Stimulated activated naive CD8-positive, alpha-beta T cell treated with anti-CD3 and anti-CD28 coated beads, Interleukin-15, amount 100 ng/mL, for 72 hours (primary cell): ENCODE data around the gene SPOCK1.
A peak's percentile ranks its signal among the peaks of the same experiment; 100 is the strongest.

Experiments
- ATAC-seq: fragments of 150-1000 bp; cut with Tn5 transposase; 2 replicates; pipeline ENCODE4 v1.10.0; 2021; ENCODE audit warnings: mild to moderate bottlenecking, moderate library complexity
- DNase-seq, 2 donors: peaks; one replicate each; pipeline ENCODE4 v3.0.0; 2021 to 2022
- H3K27ac Mint-ChIP-seq, 2 donors: one replicate each; pipeline ENCODE4 v1.8.0; 2022; ENCODE audit warnings: mild to moderate bottlenecking in 2 of 2, mixed read lengths in 2 of 2, moderate library complexity in 2 of 2
- H3K27me3 Mint-ChIP-seq: one replicate; pipeline ENCODE4 v1.8.0; 2022; ENCODE audit warnings: mixed read lengths
- H3K4me1 Mint-ChIP-seq: one replicate; pipeline ENCODE4 v1.8.0; 2022; ENCODE audit warnings: mild to moderate bottlenecking, mixed read lengths
- H3K4me3 Mint-ChIP-seq, 2 donors: one replicate each; pipeline ENCODE4 v1.8.0; 2022; ENCODE audit warnings: mild to moderate bottlenecking in 2 of 2, mixed read lengths in 2 of 2, moderate library complexity in 1 of 2
- H3K9me3 Mint-ChIP-seq, 2 donors: one replicate each; pipeline ENCODE4 v1.8.0; 2022; ENCODE audit warnings: mixed read lengths in 2 of 2

Gene SPOCK1

GRCh38 chr5:137024044-137024443 lies 475.1 kb downstream of the SPOCK1 start:
- DNase-seq = no peak
- Mint-ChIP-seq H3K4me3 (no peak overlapping the region), H3K27ac (no peak overlapping the region), H3K4me1 (no peaks in the 10 kb centered on the region), H3K9me3 (no peaks in the 10 kb centered on the region), H3K27me3 (no peaks in the 10 kb centered on the region)
- no peak for ATAC-seq

- no peak for ATAC-seq
- H3K4me3 Mint-ChIP-seq = no peak overlapping the region
Observed at GRCh38 chr5:137023371-137023770, 475.8 kb downstream of the SPOCK1 start.

GRCh38 chr5:137022725-137023124 lies 476.4 kb downstream of the SPOCK1 start:
- Mint-ChIP-seq H3K27ac (no peak overlapping the region), H3K9me3 (no peaks in the 10 kb centered on the region), H3K4me1 (no peaks in the 10 kb centered on the region), H3K27me3 (no peaks in the 10 kb centered on the region), H3K4me3 (no peak overlapping the region)
- ATAC-seq (no peak), DNase-seq (no peak)

More at GRCh38 chr5:137023371-137023770, 475.8 kb downstream of the SPOCK1 start:
- DNase-seq = no peak
- no peak overlapping the region for H3K27ac Mint-ChIP-seq
- H3K4me1 Mint-ChIP-seq = no peaks in the 10 kb centered on the region
- H3K27me3 Mint-ChIP-seq = no peaks in the 10 kb centered on the region
- no peaks in the 10 kb centered on the region for H3K9me3 Mint-ChIP-seq

GRCh38 chr5:137022043-137022442 lies 477.1 kb downstream of the SPOCK1 start:
- no peak for DNase-seq
- H3K27ac Mint-ChIP-seq = no peak overlapping the region
- H3K4me1 Mint-ChIP-seq = no peaks in the 10 kb centered on the region
- no peaks in the 10 kb centered on the region for H3K27me3 Mint-ChIP-seq
- H3K4me3 Mint-ChIP-seq = no peak overlapping the region
- no peaks in the 10 kb centered on the region for H3K9me3 Mint-ChIP-seq
- ATAC-seq = no peak

- no peaks in the 10 kb centered on the region for H3K9me3 Mint-ChIP-seq
- no peak for DNase-seq
- no peak overlapping the region for H3K4me3 Mint-ChIP-seq
- no peak overlapping the region for H3K27ac Mint-ChIP-seq
- H3K4me1 Mint-ChIP-seq = no peaks in the 10 kb centered on the region
- no peaks in the 10 kb centered on the region for H3K27me3 Mint-ChIP-seq
- no peak for ATAC-seq
Observed at GRCh38 chr5:137019229-137019628, 479.9 kb downstream of the SPOCK1 start.

GRCh38 chr5:137016783-137017324 lies 482.3 kb downstream of the SPOCK1 start:
- Mint-ChIP-seq H3K27ac (no peak overlapping the region), H3K27me3 (no peaks in the 10 kb centered on the region), H3K9me3 (no peaks in the 10 kb centered on the region), H3K4me1 (no peaks in the 10 kb centered on the region), H3K4me3 (no peak overlapping the region)
- DNase-seq = no peak
- no peak for ATAC-seq

- ATAC-seq (no peak), DNase-seq (no peak)
- Mint-ChIP-seq H3K4me1 (no peaks in the 10 kb centered on the region), H3K9me3 (no peaks in the 10 kb centered on the region), H3K27me3 (no peaks in the 10 kb centered on the region), H3K27ac (no peak overlapping the region), H3K4me3 (no peak overlapping the region)
Observed at GRCh38 chr5:137015540-137016116, 483.5 kb downstream of the SPOCK1 start.

GRCh38 chr5:137014731-137015130 lies 484.4 kb downstream of the SPOCK1 start:
- ATAC-seq (no peak), DNase-seq (no peak)
- H3K27me3 Mint-ChIP-seq = no peaks in the 10 kb centered on the region
- H3K4me3 Mint-ChIP-seq = no peak overlapping the region
- H3K27ac Mint-ChIP-seq = no peak overlapping the region
- H3K9me3 Mint-ChIP-seq = no peaks in the 10 kb centered on the region
- H3K4me1 Mint-ChIP-seq = no peaks in the 10 kb centered on the region

GRCh38 chr5:137010226-137010625 lies 488.9 kb downstream of the SPOCK1 start:
- Mint-ChIP-seq H3K27me3 (no peaks in the 10 kb centered on the region), H3K4me3 (no peak overlapping the region), H3K4me1 (no peaks in the 10 kb centered on the region), H3K9me3 (peaks cover 0 to 4% of the 10 kb centered on the region in 2 donors), H3K27ac (no peak overlapping the region)
- no peak for DNase-seq
- no peak for ATAC-seq

GRCh38 chr5:137004279-137004678 lies 494.8 kb downstream of the SPOCK1 start:
- no peaks in the 10 kb centered on the region for H3K4me1 Mint-ChIP-seq
- H3K9me3 Mint-ChIP-seq = peaks cover 0 to 4% of the 10 kb centered on the region in 2 donors
- no peaks in the 10 kb centered on the region for H3K27me3 Mint-ChIP-seq
- no peak overlapping the region for H3K4me3 Mint-ChIP-seq
- H3K27ac Mint-ChIP-seq = no peak overlapping the region
- DNase-seq (no peak), ATAC-seq (no peak)

GRCh38 chr5:137001026-137001569 lies 498.0 kb downstream of the SPOCK1 start:
- H3K4me1 Mint-ChIP-seq = no peaks in the 10 kb centered on the region
- H3K27ac Mint-ChIP-seq = no peak overlapping the region
- no peak for DNase-seq
- H3K4me3 Mint-ChIP-seq = no peak overlapping the region
- H3K9me3 Mint-ChIP-seq = peaks cover 10% of the 10 kb centered on the region in 2 donors
- ATAC-seq = no peak
- peaks cover 9% of the 10 kb centered on the region for H3K27me3 Mint-ChIP-seq

GRCh38 chr5:136999787-137000186 lies 499.3 kb downstream of the SPOCK1 start:
- Mint-ChIP-seq H3K4me3 (no peak overlapping the region), H3K27ac (no peak overlapping the region), H3K4me1 (no peaks in the 10 kb centered on the region), H3K27me3 (peaks cover 9% of the 10 kb centered on the region), H3K9me3 (peaks cover 10% of the 10 kb centered on the region in 2 donors)
- DNase-seq = no peak
- no peak for ATAC-seq

- peaks cover 10% of the 10 kb centered on the region in 2 donors for H3K9me3 Mint-ChIP-seq
Observed at GRCh38 chr5:136998854-136999357, 500.2 kb downstream of the SPOCK1 start.

GRCh38 chr5:136994154-136994553 lies 505.0 kb downstream of the SPOCK1 start:
- Mint-ChIP-seq H3K27ac (no peak overlapping the region), H3K27me3 (peaks cover 9% of the 10 kb centered on the region), H3K4me1 (no peaks in the 10 kb centered on the region), H3K4me3 (no peak overlapping the region), H3K9me3 (peaks cover 10% of the 10 kb centered on the region in 2 donors)
- DNase-seq (no peak), ATAC-seq (no peak)

More at GRCh38 chr5:136998854-136999357, 500.2 kb downstream of the SPOCK1 start:
- ATAC-seq (no peak), DNase-seq (no peak)
- Mint-ChIP-seq H3K4me3 (no peak overlapping the region), H3K27me3 (peaks cover 9% of the 10 kb centered on the region), H3K27ac (peak overlapping the region in 1 of 2 donors; percentile 46), H3K4me1 (no peaks in the 10 kb centered on the region)

- peaks cover 10% of the 10 kb centered on the region in 2 donors for H3K9me3 Mint-ChIP-seq
- DNase-seq = no peak
- H3K4me1 Mint-ChIP-seq = no peaks in the 10 kb centered on the region
- ATAC-seq = no peak
- H3K27ac Mint-ChIP-seq = no peak overlapping the region
- peaks cover 8% of the 10 kb centered on the region for H3K27me3 Mint-ChIP-seq
- no peak overlapping the region for H3K4me3 Mint-ChIP-seq
Observed at GRCh38 chr5:136992796-136993489, 506.2 kb downstream of the SPOCK1 start.
